GM12874 (cell line): ENCODE measurements around the gene ZDHHC9.

Source experiments
- TF ChIP-seq, protein P1 (sequence below): IDR thresholded peaks from 2 replicates; pipeline ENCODE4 v1.5.1; 2011; ENCODE audit warnings: low read depth, mild to moderate bottlenecking, control low read depth, low read length, moderate library complexity; ENCODE audit not compliant: insufficient read depth

The ZDHHC9 gene

DNA sequence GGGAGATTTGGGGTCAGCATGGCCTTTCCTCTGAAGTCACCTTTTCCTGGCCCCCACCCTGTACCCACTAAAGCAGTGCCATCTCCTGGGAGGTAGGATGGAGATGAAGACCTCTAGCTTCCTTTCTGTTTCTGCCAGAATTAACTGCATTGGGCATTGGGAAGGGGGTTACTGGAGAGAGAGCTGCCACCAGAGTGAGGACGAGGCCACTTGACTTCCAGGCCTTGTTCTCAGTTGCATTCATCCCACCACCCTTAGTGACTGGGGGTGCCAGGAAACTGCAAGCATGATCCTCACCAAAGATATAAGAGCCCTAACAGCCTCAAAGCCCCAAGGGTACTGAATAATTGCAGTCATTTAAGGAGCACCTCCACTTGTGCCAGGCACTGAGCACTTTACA lies 48.1 kb downstream of the ZDHHC9 start:
- TF ChIP-seq, protein P1, sequence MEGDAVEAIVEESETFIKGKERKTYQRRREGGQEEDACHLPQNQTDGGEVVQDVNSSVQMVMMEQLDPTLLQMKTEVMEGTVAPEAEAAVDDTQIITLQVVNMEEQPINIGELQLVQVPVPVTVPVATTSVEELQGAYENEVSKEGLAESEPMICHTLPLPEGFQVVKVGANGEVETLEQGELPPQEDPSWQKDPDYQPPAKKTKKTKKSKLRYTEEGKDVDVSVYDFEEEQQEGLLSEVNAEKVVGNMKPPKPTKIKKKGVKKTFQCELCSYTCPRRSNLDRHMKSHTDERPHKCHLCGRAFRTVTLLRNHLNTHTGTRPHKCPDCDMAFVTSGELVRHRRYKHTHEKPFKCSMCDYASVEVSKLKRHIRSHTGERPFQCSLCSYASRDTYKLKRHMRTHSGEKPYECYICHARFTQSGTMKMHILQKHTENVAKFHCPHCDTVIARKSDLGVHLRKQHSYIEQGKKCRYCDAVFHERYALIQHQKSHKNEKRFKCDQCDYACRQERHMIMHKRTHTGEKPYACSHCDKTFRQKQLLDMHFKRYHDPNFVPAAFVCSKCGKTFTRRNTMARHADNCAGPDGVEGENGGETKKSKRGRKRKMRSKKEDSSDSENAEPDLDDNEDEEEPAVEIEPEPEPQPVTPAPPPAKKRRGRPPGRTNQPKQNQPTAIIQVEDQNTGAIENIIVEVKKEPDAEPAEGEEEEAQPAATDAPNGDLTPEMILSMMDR = no peak

DNA sequence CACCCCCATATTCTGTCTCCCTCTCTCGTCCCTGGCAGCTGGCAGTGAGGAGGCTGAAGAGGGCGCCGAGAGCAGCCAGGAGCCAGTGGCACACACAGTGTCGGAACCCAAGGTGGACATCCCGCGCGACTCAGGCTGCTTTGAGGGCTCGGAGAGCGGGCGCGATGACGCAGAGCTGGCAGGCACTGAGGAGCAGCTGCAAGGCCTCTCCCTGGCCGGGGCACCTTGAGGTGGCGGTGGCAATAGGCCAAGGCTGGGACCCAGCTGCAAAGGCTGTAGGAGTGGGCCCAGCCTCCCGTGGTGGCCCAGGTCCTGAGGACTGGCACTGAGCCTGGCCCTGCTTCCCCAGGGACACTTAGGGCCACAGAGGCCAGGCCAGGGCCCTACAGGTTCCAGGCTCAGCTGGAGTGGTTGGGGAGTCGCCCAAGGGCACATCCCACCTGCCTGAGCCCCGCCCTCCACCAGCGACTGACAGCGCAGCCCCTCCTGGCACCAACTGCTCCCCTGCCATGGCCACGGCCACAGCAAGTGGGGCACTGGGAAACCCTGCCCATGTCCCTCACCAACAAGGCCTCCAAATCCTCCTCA lies 50.0 kb downstream of the ZDHHC9 start:
- TF ChIP-seq, protein P1 = no peak

DNA sequence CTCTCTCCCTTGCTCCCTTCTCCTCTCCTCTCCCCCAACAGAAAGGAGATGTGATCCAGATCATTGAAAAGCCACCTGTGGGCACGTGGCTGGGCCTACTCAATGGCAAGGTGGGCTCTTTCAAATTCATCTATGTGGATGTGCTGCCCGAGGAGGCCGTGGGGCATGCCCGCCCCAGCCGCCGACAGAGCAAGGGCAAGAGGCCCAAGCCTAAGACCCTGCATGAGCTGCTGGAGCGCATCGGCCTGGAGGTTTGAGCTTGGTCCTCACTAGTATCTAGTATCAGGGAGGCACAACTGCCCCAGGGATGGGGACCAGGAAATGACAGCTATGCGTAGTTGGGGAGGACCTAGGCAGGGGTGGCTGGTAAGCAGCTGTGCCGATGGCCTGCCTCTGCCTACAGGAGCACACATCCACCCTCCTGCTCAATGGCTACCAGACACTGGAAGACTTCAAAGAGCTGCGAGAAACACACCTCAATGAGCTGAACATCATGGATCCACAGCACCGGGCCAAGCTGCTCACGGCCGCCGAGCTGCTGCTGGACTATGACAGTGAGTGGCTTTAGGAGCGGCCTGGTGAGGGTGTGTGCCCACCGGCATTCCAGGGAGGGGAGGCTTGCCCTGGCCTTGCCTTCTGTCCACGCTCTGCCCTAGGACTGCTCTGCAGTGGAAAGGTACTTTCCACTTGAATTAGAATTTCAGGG lies 50.9 kb downstream of the ZDHHC9 start:
- TF ChIP-seq, protein P1 = no peak

DNA sequence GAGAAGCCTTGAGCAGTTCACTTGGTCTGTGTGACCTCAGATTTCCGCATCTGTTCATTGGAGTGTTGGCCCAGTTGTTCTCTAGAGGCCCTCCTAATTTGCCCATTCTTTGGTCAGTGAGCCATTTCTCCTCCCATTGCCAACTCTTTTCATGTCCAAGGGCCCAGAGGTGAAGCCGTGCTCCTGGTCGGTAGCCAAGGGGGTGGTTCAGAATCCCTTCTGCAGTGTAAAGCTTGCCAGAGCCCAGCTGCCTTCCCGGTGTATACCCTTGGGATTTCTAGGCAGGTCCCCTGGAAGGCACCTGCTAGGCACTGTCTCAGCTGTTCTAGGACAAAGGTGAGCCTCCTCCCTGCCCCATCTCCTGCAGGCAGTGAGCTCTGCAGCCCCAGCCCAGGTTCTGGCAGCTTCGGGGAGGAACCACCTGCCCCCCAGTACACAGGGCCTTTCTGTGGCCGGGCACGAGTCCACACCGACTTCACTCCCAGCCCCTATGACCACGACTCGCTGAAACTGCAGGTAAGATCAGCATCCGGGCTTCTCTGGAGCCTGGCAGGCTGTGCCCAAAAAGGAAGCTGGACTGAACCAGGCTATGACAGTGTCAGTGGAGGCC lies 51.6 kb downstream of the ZDHHC9 start:
- TF ChIP-seq, protein P1 = no peak

DNA sequence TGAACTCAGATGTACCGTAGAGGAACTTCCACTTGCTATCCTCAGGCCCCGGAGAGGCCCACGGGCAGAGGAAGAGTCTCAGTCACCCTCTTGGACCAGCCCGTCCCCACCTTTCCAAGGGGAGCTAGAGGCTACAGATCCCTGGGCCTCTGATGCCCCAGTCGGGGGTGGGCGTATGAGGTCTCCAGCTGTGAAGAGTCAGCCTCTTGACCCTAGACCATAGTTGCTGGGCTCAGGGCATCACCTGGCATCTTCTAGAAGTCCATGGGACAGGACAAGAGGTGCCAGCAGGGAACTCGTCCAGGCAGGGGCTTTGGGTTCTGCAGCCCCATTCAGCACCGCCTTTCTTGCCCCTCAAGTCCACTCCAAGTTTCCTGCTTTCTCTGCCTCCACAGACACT lies 52.4 kb downstream of the ZDHHC9 start:
- TF ChIP-seq, protein P1 = no peak

DNA sequence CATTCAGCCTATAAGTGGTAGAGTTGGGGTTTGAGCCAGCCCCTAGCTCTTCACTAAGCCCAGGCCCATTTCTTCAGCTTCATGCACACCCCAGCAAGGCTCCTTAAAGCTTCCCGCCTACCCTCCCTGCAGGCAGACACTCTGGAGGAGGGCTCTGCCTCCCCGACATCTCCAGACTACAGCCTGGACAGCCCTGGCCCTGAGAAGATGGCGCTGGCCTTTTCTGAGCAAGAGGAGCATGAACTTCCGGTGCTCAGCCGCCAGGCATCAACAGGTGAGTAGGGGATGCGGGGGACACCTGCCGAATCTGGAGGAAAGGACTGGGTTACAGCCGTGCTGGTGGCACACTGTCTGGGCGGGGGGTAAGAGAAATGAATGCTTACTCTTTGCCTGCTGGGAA lies 52.9 kb downstream of the ZDHHC9 start:
- TF ChIP-seq, protein P1 = no peak

DNA sequence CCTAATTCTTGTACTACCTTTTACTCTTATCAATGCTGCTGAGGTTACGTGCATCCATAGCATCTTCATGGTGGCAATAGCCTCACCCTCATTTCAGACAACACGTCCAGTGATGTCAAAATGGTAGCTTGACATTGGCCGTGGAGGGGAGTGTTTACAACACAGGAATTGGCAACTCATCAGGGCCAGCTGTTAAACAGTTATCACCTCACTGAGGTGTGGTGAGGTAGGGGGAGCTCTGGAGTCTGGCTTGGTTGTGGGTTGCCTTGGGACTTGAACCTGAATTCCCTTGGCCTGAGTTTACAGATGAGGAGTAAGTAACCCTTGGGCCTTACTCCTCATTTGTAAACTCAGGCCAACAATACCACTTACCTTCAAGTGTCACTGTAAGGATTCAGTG lies 53.5 kb downstream of the ZDHHC9 start:
- TF ChIP-seq, protein P1 = no peak
